Measurements from ENCODE around the gene LDLRAP1. TPM values are rescaled to one million over a fixed set of nuclear protein-coding genes. Genes with fewer than 3 reads are reported as not detected.
A peak's percentile ranks its signal among the peaks of the same experiment; 100 is the strongest.
"Not testable (repeated sequence)": the region's sequence is repeated elsewhere in the genome, so short reads cannot be mapped to it uniquely, and the experiment has no call there.

Gene LDLRAP1, protein sequence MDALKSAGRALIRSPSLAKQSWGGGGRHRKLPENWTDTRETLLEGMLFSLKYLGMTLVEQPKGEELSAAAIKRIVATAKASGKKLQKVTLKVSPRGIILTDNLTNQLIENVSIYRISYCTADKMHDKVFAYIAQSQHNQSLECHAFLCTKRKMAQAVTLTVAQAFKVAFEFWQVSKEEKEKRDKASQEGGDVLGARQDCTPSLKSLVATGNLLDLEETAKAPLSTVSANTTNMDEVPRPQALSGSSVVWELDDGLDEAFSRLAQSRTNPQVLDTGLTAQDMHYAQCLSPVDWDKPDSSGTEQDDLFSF
- total RNA-seq (10.6 TPM), polyA plus RNA-seq (10.5 TPM)

DNA sequence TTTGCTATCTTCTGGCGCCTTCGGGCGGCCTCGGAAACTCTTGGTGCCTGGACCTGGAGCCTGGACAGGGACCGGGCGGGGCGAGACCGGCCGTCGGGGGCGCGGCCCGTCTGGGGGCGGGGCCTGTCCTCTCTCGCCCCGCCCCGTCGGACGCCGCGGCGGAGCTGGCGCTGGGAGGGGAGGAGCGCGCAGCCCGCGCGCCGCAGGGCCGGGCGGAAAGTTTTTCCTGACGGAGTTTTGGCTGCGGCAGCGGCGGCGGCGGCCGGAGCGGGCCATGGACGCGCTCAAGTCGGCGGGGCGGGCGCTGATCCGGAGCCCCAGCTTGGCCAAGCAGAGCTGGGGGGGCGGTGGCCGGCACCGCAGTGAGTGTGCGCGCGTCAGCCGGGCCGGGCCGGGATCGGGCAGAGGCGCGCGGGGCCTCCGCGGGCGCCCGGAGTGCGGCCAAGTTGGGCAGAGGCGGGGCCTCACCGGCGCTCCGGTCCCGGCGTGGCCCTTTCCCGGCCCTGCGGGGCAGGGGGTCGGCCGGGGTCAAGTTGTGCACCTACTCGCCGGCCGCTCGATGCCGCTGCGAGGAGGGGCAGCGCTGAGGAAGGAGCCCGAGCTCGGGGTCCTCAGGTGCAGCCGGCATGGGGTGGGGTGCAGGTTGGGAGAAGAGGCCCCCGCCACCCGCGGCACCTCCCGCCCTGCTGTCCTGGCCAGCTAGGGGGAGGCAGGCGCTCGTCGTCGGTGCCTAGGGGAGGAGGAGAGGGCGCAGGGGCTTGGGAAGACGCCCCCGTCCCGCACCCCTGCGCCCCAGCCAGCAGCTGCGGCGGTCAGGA, at the start of gene LDLRAP1:
TSS of gene LDLRAP1 (plus strand) at position 182 of the 818 bp plus-strand sequence. CDS start at position 275, 93 bp downstream.
- Histone ChIP-seq H3K4me1 (ENCODE audit: insufficient read depth) (no peaks in the 10 kb centered on the region), H3K27ac (ENCODE audit: low read depth) (peak within 1 kb of the TSS; percentile 80), H3K36me3 (ENCODE audit: insufficient read depth) (no peaks in the 10 kb centered on the region), H3K4me3 (ENCODE audit: low read depth, low read length) (peak within 1 kb of the TSS; percentile 80)
- WGBS, result under 1% methylated on average over 99 of the region's 99 CpGs
- DNase-seq (ENCODE audit: extremely low spot score), result no peak

DNA sequence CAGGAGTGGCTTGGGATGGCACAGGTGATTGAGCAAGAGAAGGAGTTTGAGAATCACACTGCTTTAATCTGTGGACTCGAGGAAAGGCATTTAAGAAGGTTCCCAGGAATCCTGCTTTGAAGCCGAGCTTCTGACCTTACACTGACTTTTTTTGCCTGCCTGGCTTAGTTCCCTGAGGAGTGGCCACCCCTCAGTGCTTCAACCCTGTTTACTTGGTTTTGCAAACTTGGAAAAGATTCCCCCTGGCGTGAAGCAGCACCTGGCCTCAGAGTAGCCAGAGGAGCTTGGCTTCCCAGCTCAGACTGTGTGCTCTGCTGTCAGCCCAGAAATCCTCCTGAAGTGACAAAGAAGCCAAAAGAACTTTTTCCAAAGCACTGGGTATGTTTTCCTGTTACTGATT, 48.5 kb upstream of the LDLRAP1 start:
- DNase-seq (ENCODE audit: extremely low spot score), result no peak
- Histone ChIP-seq H3K36me3 (ENCODE audit: insufficient read depth) (no peaks in the 10 kb centered on the region), H3K4me1 (ENCODE audit: insufficient read depth) (no peaks in the 10 kb centered on the region), H3K4me3 (ENCODE audit: low read depth, low read length) (no peak overlapping the region), H3K27ac (ENCODE audit: low read depth) (no peak overlapping the region)
- 69% methylated on average over 3 of the region's 3 CpGs for WGBS

DNA sequence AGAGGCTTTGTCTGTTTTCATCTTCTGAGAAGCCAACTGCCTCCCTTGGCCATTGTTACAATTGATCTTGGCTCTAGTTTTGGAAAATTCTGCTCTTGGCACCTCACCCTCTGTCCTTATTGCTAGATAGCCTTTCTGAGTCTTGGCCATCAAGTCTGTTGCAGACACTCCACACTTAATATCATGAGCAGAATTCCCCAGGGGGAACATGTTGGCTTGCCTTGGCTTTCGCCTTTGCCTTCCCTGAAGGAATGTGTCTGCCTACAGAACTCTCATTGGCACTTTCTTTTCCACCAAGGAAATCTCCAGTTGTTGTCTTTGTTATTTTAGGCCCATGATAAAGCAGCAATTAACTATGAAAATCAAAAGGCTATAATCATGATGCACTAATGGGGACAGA, 42.7 kb upstream of the LDLRAP1 start:
- Histone ChIP-seq H3K4me3 (ENCODE audit: low read depth, low read length) (no peak overlapping the region), H3K4me1 (ENCODE audit: insufficient read depth) (no peaks in the 10 kb centered on the region), H3K27ac (ENCODE audit: low read depth) (no peak overlapping the region), H3K36me3 (ENCODE audit: insufficient read depth) (no peaks in the 10 kb centered on the region)
- WGBS, result 84% methylated on average over 1 of the region's 1 CpG
- no peak for DNase-seq (ENCODE audit: extremely low spot score)

DNA sequence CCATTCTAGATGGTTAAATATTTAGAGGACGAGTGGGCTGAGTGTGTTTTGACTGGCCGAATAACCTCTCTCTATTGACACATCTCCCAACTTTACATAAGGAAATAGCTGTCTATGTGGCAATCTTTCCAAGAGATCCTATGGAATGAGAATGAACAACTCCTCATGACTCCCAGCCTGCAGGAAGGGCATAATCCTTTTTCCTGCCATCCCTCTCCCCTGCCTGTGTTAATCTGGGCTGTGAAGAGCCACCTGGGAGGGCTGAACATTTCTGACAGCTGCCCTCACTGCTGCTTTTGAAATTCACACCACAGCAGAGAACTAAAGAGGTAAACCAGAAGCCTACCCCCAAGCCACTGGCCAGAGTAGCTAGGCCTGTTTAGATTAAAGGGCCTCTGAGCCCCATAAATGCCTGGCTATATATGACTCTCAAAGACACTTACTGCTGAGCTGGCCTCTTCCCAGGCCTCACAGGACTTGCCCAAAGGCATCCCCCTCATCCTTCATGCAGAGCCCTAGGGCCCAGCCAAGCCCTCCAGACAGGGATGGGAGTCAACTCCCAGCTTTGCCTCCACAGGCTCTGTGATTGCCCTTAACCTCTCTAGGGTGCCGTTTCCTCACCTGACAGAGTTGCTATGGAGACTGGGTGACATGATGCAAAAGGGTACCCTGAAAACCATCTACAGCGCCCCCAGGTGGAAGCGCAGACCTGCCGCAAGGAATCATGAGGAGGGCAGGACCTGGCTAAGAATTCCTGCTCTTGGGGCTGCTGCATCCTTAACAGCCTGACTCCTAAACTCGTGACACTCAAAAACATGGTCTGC, 42.0 kb upstream of the LDLRAP1 start:
- Histone ChIP-seq H3K4me1 (ENCODE audit: insufficient read depth) (no peaks in the 10 kb centered on the region), H3K36me3 (ENCODE audit: insufficient read depth) (no peaks in the 10 kb centered on the region), H3K27ac (ENCODE audit: low read depth) (no peak overlapping the region), H3K4me3 (ENCODE audit: low read depth, low read length) (no peak overlapping the region)
- DNase-seq (ENCODE audit: extremely low spot score), result no peak
- WGBS, result 61% methylated on average over 7 of the region's 7 CpGs

DNA sequence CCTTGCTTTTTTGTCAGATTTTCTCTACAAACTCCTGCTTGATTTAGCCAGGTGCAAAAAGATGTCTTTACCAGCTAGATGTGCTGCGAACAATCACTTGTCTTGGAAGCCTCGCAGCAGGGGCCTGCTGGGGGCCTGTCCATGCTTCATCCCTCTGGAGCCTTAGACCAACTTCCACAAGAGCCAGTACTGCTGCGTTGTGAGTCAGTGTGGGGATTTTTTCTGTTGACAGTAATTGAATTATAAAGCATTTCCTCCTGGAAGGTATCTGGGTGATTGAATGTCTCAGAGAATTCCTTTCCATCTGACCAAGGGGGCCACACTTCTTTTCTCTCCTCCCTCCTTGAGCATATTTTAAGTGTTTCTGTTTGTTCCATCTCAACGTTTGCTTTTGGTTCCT, 40.4 kb upstream of the LDLRAP1 start:
- no peak for DNase-seq (ENCODE audit: extremely low spot score)
- H3K36me3 ChIP-seq (ENCODE audit: insufficient read depth), result no peaks in the 10 kb centered on the region
- WGBS, result 53% methylated on average over 4 of the region's 4 CpGs
- H3K4me3 ChIP-seq (ENCODE audit: low read depth, low read length), result no peak overlapping the region
- no peak overlapping the region for H3K27ac ChIP-seq (ENCODE audit: low read depth)
- H3K4me1 ChIP-seq (ENCODE audit: insufficient read depth), result no peaks in the 10 kb centered on the region

DNA sequence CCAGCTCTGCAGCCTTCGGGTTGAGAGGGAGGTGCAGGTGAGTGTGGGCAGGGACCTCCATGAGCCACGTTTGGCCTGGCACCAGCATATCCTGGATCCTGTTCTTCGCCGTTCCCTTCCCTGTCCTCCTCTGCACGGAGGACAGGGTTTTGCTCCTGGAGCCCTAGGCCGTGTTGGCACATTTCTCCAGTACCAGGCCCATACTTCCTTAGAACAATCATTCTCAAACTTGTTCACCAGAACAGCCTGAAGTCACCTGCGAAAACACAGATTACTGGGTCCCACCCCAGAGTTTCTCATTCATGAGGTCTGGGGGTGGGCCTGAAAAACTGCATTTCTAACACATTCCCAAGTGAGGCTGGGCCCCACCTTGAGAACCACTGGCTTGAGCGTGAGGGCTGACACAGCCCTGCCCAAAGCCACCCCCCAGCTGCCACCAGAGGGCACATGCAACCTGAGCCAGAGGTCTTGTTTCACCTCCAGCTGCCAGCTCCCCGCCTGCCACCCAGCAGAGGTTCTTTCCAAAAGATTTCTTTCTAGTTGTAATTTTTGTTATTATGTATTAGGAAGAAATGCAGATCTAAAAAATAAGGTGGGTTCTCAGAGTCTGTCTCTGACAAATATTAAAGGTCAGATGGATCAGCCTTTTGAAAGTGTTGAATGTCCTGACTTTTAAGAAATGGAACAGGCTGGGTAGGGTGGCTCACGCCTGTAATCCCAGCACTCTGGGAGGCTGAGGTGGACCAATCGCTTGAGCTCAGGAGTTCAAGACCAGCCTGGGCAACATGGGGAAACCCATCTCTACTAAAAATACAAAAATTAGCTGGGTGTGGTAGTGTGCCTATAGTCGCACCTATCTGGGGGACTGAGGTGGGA, 39.6 kb upstream of the LDLRAP1 start:
- no peak overlapping the region for H3K4me3 ChIP-seq (ENCODE audit: low read depth, low read length)
- no peak for DNase-seq (ENCODE audit: extremely low spot score)
- H3K36me3 ChIP-seq (ENCODE audit: insufficient read depth), result no peaks in the 10 kb centered on the region
- 88% methylated on average over 12 of the region's 12 CpGs for WGBS
- H3K4me1 ChIP-seq (ENCODE audit: insufficient read depth), result no peaks in the 10 kb centered on the region
- H3K27ac ChIP-seq (ENCODE audit: low read depth), result no peak overlapping the region

DNA sequence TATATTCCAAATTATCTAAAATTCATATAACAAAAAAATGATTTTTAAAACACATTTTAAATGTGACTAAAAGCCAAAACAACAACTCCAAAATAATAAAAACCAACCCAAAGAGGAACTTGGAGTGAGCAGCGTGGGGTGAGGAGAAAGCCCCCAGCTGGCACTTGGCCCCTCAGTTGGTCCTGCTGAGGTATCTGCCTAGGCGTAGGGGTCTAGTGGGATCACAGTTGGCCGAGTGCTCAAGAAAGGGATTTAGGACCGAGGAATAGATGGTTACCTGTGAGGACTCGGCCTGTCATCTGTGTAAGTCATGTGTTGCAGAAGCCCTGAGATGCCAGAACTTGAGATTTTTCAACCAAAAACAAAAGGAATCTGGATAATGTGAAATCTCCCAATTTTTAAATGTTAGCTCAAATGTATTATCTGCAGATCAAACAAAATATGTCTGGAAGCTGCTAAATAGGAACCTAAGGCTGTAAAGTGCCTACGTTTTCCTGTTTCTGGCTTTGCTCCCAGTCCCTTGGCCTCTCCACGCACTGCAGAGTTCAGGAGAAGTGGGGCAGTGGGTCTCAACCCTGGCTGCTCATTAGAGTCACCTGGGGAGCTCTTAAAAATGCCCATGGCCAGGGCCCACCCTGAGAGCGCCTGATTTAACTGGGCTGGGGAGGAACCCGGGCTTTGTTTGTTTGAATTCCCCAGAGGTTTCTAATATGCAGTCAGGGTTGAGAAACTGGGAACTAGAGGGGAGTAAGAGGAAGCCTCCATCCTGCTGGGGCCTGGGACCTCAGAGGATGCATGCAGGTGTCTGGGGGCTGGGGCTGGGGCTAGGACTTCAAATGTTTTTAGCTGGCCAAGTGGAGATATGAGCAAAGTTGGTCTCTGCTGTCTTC, 38.5 kb upstream of the LDLRAP1 start:
- no peak overlapping the region for H3K4me3 ChIP-seq (ENCODE audit: low read depth, low read length)
- DNase-seq (ENCODE audit: extremely low spot score), result no peak
- H3K36me3 ChIP-seq (ENCODE audit: insufficient read depth), result no peaks in the 10 kb centered on the region
- H3K27ac ChIP-seq (ENCODE audit: low read depth), result no peak overlapping the region
- WGBS, result 59% methylated on average over 9 of the region's 9 CpGs
- H3K4me1 ChIP-seq (ENCODE audit: insufficient read depth), result no peaks in the 10 kb centered on the region

DNA sequence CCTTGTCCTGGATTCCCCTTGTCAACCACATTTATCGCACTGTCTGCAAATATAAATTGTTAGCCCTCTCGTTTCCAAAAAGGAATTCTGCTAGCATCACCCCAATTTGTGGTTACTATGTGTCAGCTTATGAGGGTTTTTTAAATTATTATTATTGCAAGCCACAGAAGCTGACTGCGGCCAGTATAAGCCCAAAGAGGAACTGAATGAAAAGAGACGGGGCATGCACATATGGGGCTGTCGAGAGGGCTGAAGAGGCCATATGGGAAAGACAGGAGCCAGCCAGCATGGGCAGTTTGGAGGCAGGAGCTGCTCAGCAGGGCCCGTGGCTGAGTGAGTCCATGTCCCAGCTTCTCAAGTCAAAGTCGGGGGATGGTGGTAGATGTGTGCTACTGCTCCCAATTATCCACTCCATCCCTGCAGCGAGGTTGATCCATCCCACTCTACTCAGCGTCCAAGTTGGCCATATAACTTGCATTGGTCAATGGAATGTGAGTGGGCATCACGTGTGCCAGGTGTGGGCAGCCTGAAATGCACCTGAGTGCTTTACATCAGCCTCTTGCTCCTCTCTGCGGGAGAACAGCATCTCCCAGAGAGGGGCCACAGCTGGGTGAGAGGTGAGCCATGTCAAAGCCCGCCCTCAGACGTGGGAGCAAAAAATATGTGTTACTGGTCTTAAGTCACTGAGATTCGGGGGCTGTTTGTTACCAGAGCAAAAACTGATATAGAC, 37.6 kb upstream of the LDLRAP1 start:
- no peak for DNase-seq (ENCODE audit: extremely low spot score)

DNA sequence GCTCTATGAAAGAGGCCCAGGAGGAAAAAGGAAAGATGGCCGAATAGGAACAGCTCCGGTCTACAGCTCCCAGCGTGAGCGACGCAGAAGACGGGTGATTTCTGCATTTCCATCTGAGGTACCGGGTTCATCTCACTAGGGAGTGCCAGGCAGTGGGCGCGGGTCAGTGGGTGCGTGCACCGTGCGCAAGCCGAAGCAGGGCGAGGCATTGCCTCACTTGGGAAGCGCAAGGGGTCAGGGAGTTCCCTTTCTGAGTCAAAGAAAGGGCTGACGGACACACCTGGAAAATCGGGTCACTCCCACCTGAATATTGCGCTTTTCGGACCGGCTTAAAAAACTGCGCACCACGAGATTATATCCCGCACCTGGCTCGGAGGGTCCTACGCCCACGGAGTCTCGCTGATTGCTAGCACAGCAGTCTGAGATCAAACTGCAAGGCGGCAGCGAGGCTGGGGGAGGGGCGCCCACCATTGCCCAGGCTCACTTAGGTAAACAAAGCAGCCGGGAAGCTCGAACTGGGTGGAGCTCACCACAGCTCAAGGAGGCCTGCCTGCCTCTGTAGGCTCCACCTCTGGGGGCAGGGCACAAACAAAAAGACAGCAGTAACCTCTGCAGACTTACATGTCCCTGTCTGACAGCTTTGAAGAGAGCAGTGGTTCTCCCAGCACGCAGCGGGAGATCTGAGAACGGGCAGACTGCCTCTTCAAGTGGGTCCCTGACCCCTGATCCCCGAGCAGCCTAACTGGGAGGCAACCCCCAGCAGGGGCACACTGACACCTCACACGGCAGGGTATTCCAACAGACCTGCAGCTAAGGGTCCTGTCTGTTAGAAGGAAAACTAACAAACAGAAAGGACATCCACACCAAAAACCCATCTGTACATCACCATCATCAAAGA, 36.6 kb upstream of the LDLRAP1 start:
- H3K36me3 ChIP-seq (ENCODE audit: insufficient read depth); DNase-seq (ENCODE audit: extremely low spot score); H3K4me3 ChIP-seq (ENCODE audit: low read depth, low read length); H3K27ac ChIP-seq (ENCODE audit: low read depth); H3K4me1 ChIP-seq (ENCODE audit: insufficient read depth): not testable (repeated sequence)
- WGBS, result 55% methylated on average over 36 of the region's 37 CpGs

More for the DNA sequence above, 37.6 kb upstream of the LDLRAP1 start:
- WGBS, result 76% methylated on average over 14 of the region's 14 CpGs
- Histone ChIP-seq H3K4me1 (ENCODE audit: insufficient read depth) (no peaks in the 10 kb centered on the region), H3K27ac (ENCODE audit: low read depth) (no peak overlapping the region), H3K4me3 (ENCODE audit: low read depth, low read length) (no peak overlapping the region), H3K36me3 (ENCODE audit: insufficient read depth) (no peaks in the 10 kb centered on the region)

DNA sequence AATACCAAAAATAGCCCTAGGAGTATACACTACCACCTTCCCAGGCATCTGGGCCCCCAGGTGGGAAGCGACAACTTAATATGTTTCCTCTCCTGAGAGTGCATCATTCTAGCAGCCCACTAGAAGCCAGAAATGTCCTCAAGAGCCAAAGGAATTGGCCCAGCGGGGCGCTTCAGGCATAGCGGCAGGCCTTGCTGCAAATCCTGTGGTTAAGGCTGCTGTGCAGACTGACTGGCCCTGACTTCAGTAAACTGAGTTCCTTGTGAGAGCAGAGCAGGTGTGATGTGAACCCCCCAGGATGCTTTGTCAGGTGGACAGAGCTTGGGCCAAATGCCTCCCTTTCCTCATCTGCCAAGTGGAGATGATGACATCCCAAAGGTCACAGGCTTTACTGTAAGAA, 29.7 kb upstream of the LDLRAP1 start:
- H3K27ac ChIP-seq (ENCODE audit: low read depth), result no peak overlapping the region
- DNase-seq (ENCODE audit: extremely low spot score), result no peak
- no peaks in the 10 kb centered on the region for H3K36me3 ChIP-seq (ENCODE audit: insufficient read depth)
- H3K4me3 ChIP-seq (ENCODE audit: low read depth, low read length), result no peak overlapping the region
- WGBS, result 82% methylated on average over 4 of the region's 4 CpGs
- no peaks in the 10 kb centered on the region for H3K4me1 ChIP-seq (ENCODE audit: insufficient read depth)

DNA sequence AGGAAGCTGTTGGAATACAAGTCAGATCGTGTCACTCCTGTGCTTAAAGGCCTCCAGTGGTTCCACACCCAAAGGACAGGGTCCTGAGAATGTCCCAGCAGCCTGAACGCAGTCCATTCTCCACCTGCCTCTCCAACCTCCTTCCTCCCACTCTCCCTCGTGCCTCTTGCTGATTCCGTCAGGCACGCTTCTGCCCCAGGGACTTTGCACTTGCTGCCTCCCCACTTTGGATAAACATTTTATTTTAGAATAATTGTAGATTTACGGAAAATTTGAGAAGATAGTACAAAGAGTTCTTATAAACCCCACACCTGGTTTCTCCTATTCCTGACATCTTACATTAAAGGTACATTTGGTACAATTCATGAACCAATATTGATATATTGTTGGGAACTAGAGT, 28.4 kb upstream of the LDLRAP1 start:
- no peak for DNase-seq (ENCODE audit: extremely low spot score)
- Histone ChIP-seq H3K4me1 (ENCODE audit: insufficient read depth) (no peaks in the 10 kb centered on the region), H3K27ac (ENCODE audit: low read depth) (no peak overlapping the region), H3K4me3 (ENCODE audit: low read depth, low read length) (no peak overlapping the region), H3K36me3 (ENCODE audit: insufficient read depth) (no peaks in the 10 kb centered on the region)
- WGBS, result 68% methylated on average over 6 of the region's 6 CpGs
